PC-9 (cell line): ENCODE results near the gene SERTAD1. TPM values are rescaled to one million over a fixed set of nuclear protein-coding genes. Genes with fewer than 3 reads are reported as not detected.

ENCODE experiments used
- BruUV-seq: library from RNA; stranded (reverse); fragments of 400-500 nt; replicated peaks from 2 replicates; lab custom pipeline; 2021; lab: Mats Ljungman, UMichigan
- CTCF ChIA-PET: fragments of 300-600 bp; sonication (Branson Sonifier 250); formaldehyde crosslinking; loops from one replicate; lab custom pipeline; 2022; ENCODE audit warnings: antibody characterized with exemption; lab: Charles Lee
- POLR2A ChIA-PET: fragments of 300-600 bp; sonication (Branson Sonifier 250); formaldehyde crosslinking; loops from one replicate; lab custom pipeline; 2022; ENCODE audit warnings: antibody characterized with exemption; ENCODE audit not compliant: unreplicated experiment; lab: Charles Lee
- DNase-seq, 2 experiments: peaks; one replicate each; pipeline versions ENCODE4 v3.0.0 to v3.0.0-alpha.2; 2015 to 2022; ENCODE audit warnings: mixed read lengths in 1 of 2
- H2AFZ ChIP-seq: fragments of 200-600 bp; sonication (generic); 2 replicates; pipeline ENCODE4 v1.8.1; 2017; ENCODE audit warnings: antibody characterized with exemption
- H3F3A ChIP-seq: fragments of 200-600 bp; sonication (generic); 2 replicates; pipeline ENCODE4 v1.8.1; 2017; ENCODE audit warnings: antibody characterized with exemption, mild to moderate bottlenecking, low read depth; ENCODE audit not compliant: insufficient read depth
- H3K27ac ChIP-seq: fragments of 200-600 bp; sonication (generic); 2 replicates; pipeline ENCODE4 v1.6.1; 2016; ENCODE audit warnings: mixed run types
- H3K27me3 ChIP-seq: fragments of 200-600 bp; sonication (generic); 2 replicates; pipeline ENCODE4 v1.6.1; 2016; ENCODE audit warnings: low read depth, mixed run types; ENCODE audit not compliant: insufficient read depth
- H3K36me3 ChIP-seq: fragments of 200-600 bp; sonication (generic); 2 replicates; pipeline ENCODE4 v1.6.1; 2016; ENCODE audit warnings: low read depth, mixed run types
- H3K4me1 ChIP-seq: fragments of 200-600 bp; sonication (generic); replicated peaks from 2 replicates; pipeline ENCODE4 v1.6.1; 2016; ENCODE audit warnings: mixed run types; ENCODE audit not compliant: insufficient read depth
- H3K4me2 ChIP-seq: fragments of 200-600 bp; sonication (generic); 2 replicates; pipeline ENCODE4 v1.6.1; 2017; ENCODE audit warnings: mixed run types
- H3K4me3 ChIP-seq: fragments of 200-600 bp; sonication (generic); 2 replicates; pipeline ENCODE4 v1.6.1; 2016; ENCODE audit warnings: mixed run types
- H3K79me2 ChIP-seq: fragments of 200-600 bp; sonication (generic); 2 replicates; pipeline ENCODE4 v1.6.1; 2017; ENCODE audit warnings: low read depth, mixed run types
- H3K9me2 ChIP-seq: fragments of 200-600 bp; sonication (generic); 2 replicates; pipeline ENCODE4 v1.8.1; 2017; ENCODE audit warnings: mild to moderate bottlenecking; ENCODE audit not compliant: insufficient read depth
- H3K9me3 ChIP-seq: fragments of 200-600 bp; sonication (generic); 2 replicates; pipeline ENCODE4 v1.8.1; 2016; ENCODE audit warnings: low read depth; ENCODE audit not compliant: insufficient read depth
- H4K20me1 ChIP-seq: fragments of 200-600 bp; sonication (generic); 2 replicates; pipeline ENCODE4 v1.8.1; 2017; ENCODE audit not compliant: insufficient read depth
- CTCF ChIP-seq: fragments of 200-600 bp; sonication (generic); conservative IDR thresholded peaks from 2 replicates; pipeline ENCODE4 v1.6.1; 2017; ENCODE audit warnings: mixed run types, antibody characterized with exemption, mild to moderate bottlenecking, moderate library complexity
- EZH2 ChIP-seq: fragments of 200-600 bp; sonication (generic); IDR thresholded peaks from 2 replicates; pipeline ENCODE4 v1.8.0; 2017; ENCODE audit warnings: antibody characterized with exemption, low read depth
- intact Hi-C: fragments of 100-400 bp; cut with micrococcal nuclease; formaldehyde crosslinking; loops from one replicate; pipeline ENCODE4 v1.10.0; 2022; ENCODE audit not compliant: unreplicated experiment
- total RNA-seq: library from RNA; stranded (reverse); gene quantifications from 2 replicates; pipeline ENCODE4 v1.2.3, GENCODE V29; 2021

Gene SERTAD1
- total RNA-seq, 1 experiment from 2014 or later, result 7.8 TPM

DNA sequence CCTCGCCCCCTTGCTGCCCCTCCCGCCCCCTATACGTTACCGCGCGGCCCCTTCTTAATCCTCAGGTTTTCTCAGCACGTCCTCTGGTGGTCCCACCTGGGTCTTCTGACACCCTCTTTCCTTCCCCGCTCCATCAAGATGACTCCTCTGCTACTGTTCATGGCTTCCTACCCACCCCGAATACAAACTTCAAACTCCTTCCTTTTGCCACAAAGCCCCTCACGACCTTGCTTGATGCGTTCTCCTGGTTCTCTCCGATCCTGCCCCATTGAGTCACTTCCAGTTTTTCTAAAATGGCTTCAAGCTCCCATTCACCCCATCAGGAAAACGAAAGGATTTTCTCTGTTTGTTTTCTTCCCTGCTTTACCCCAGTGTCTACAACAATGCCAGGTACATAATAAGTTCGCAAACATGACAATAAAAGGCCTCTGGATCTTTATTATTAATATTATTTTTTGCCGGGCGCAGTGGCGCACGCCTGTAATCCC is 19.1 kb upstream of the SERTAD1 start:
- peaks cover 6% of the 10 kb centered on the region; the same call in 1 of the 2 replicates for H3K36me3 ChIP-seq
- POLR2A ChIA-PET, result interaction anchor here (0.5 to 0.7 kb wide), 3 partner anchors 96 to 985 kb away, joined by 3 to 12 read pairs (median 6); partner anchors contain the start of gene PLD3
- H3K9me3 ChIP-seq, result no peaks in the 10 kb centered on the region
- H3K4me3 ChIP-seq, result peak overlapping the region; percentile 75
- peaks cover 30% of the 10 kb centered on the region for H3K79me2 ChIP-seq
- intact Hi-C loops, result loop anchor here (1.0 to 5.0 kb wide), 4 partner anchors 19 to 98 kb away; partner anchors contain the start of genes C19orf47 and PLD3
- peaks cover 40% of the 10 kb centered on the region; the same call in 1 of the 2 replicates for H3F3A ChIP-seq
- H3K27ac ChIP-seq, result peak overlapping the region; percentile 48
- TF ChIP-seq EZH2, result no peak
- no peak for TF ChIP-seq CTCF
- H3K27me3 ChIP-seq, result no peaks in the 10 kb centered on the region
- H3K4me2 ChIP-seq, result peak overlapping the region; percentile 86
- no peak for DNase-seq
- H3K4me1 ChIP-seq, result peaks cover 12% of the 10 kb centered on the region
- peak overlapping the region; percentile 83 for H2AFZ ChIP-seq
- no peaks in the 10 kb centered on the region for H3K9me2 ChIP-seq
- peaks cover 20% of the 10 kb centered on the region for H4K20me1 ChIP-seq
- TSS peak; percentile 95 for BruUV-seq
- CTCF ChIA-PET, result interaction anchor here (0.6 kb wide), 2 partner anchors 21 to 159 kb away, joined by 3 read pairs; partner anchors contain the start of gene BLVRB

GRCh38 chr19:40444000-40444824 is 18.4 kb upstream of the SERTAD1 start, which contains the start of gene SERTAD3:
SERTAD3 (minus strand) TSS chr19:40444335; CDS start chr19:40442080, 2,255 bp downstream.
- Histone ChIP-seq H2AFZ (peak within 1 kb of the TSS; percentile 83), H3K9me2 (no peaks in the 10 kb centered on the region), H3K4me1 (peaks cover 12% of the 10 kb centered on the region), H3F3A (peaks cover 46% of the 10 kb centered on the region), H3K27ac (peak within 1 kb of the TSS; percentile 70), H3K4me2 (peak within 1 kb of the TSS; percentile 86), H3K79me2 (peaks cover 30% of the 10 kb centered on the region), H3K27me3 (no peaks in the 10 kb centered on the region), H4K20me1 (peaks cover 20% of the 10 kb centered on the region), H3K4me3 (peak within 1 kb of the TSS; percentile 75), H3K9me3 (no peaks in the 10 kb centered on the region), H3K36me3 (no peaks in the 10 kb centered on the region; the same call in 1 of the 2 replicates)
- no peak for TF ChIP-seq EZH2
- TF ChIP-seq CTCF, result no peak
- CTCF ChIA-PET, result interaction anchor here (0.6 kb wide), 2 partner anchors 21 to 160 kb away, joined by 3 read pairs; partner anchors contain the start of gene BLVRB
- POLR2A ChIA-PET, result interaction anchor here (0.6 to 0.7 kb wide), 2 partner anchors 96 to 986 kb away, joined by 3 to 6 read pairs; partner anchors contain the start of gene PLD3
- intact Hi-C loops, result loop anchor here (1.0 to 5.0 kb wide), 6 partner anchors 11 to 97 kb away; partner anchors contain the start of genes C19orf47, PLD3 and SERTAD1
- DNase-seq, result peak; percentile 75 to 98
- no TSS peak for BruUV-seq
